CD4-positive, alpha-beta T cell (primary cell): ENCODE measurements around the gene UGP2. TPM values are rescaled to one million over a fixed set of nuclear protein-coding genes. Genes with fewer than 3 reads are reported as not detected.

Experiments used
- ATAC-seq: fragments of 200-7000 bp; cut with Tn5 transposase; one replicate; pipeline ENCODE4 v1.10.0; 2022; ENCODE audit warnings: mild to moderate bottlenecking; ENCODE audit not compliant: poor library complexity
- CTCF ChIA-PET: fragments of 350-600 bp; sonication (Branson Sonifier 250); formaldehyde crosslinking; loops from one replicate; lab custom pipeline; 2021; ENCODE audit warnings: antibody characterized with exemption, inconsistent platforms; lab: Charles Lee
- POLR2A ChIA-PET: fragments of 350-600 bp; sonication (Branson Sonifier 250); formaldehyde crosslinking; loops from one replicate; lab custom pipeline; 2021; ENCODE audit warnings: antibody characterized with exemption, inconsistent platforms; lab: Charles Lee
- DNase-seq, 14 experiments: peaks; one replicate each; pipeline ENCODE4 v3.0.0-alpha.2; 2013 to 2020; ENCODE audit warnings: mixed read lengths in 2 of 14
- H3K27ac ChIP-seq, 2 donors: one replicate each; pipeline versions ENCODE4 v1.5.1 to v1.7.0; 2013; ENCODE audit warnings: low read length in 2 of 2, low read depth in 1 of 2, mild to moderate bottlenecking in 1 of 2
- H3K27me3 ChIP-seq, 2 experiments: 1 replicate in 1 of 2; 2 replicates in 1 of 2; pipeline versions ENCODE4 v1.6.1 to v1.7.0; 2013; ENCODE audit warnings: low read length in 2 of 2, control low read depth in 1 of 2, mild to moderate bottlenecking in 1 of 2, moderate library complexity in 1 of 2; ENCODE audit not compliant: insufficient read depth in 2 of 2, control insufficient read depth in 1 of 2
- H3K36me3 ChIP-seq: one replicate; pipeline ENCODE4 v1.6.1; 2013; ENCODE audit warnings: low read length, control low read depth; ENCODE audit not compliant: insufficient read depth
- H3K4me1 ChIP-seq: one replicate; pipeline ENCODE4 v1.6.1; 2013; ENCODE audit warnings: low read length, control low read depth; ENCODE audit not compliant: insufficient read depth
- H3K4me3 ChIP-seq: one replicate; pipeline ENCODE4 v1.5.1; 2013; ENCODE audit warnings: mild to moderate bottlenecking, low read length, moderate library complexity
- H3K9me3 ChIP-seq, 2 experiments: 1 replicate in 1 of 2; 2 replicates in 1 of 2; pipeline versions ENCODE4 v1.6.1 to v1.7.0; 2013; ENCODE audit warnings: low read length in 2 of 2, mild to moderate bottlenecking in 2 of 2, control low read depth in 1 of 2, moderate library complexity in 1 of 2; ENCODE audit not compliant: control insufficient read depth in 1 of 2, insufficient read depth in 1 of 2
- H3K27ac Mint-ChIP-seq: one replicate; pipeline ENCODE4 v1.8.0; 2020; ENCODE audit warnings: mixed read lengths
- H3K27me3 Mint-ChIP-seq: one replicate; pipeline ENCODE4 v1.8.0; 2021; ENCODE audit warnings: mixed read lengths
- H3K36me3 Mint-ChIP-seq: one replicate; pipeline ENCODE4 v1.8.0; 2021; ENCODE audit warnings: low read depth, mixed read lengths
- H3K4me1 Mint-ChIP-seq: one replicate; pipeline ENCODE4 v1.8.0; 2021; ENCODE audit warnings: low read depth, mixed read lengths
- H3K4me3 Mint-ChIP-seq: one replicate; pipeline ENCODE4 v1.8.0; 2020; ENCODE audit warnings: mild to moderate bottlenecking, mixed read lengths
- H3K9me3 Mint-ChIP-seq: one replicate; pipeline ENCODE4 v1.8.0; 2020; ENCODE audit warnings: mixed read lengths
- CTCF ChIP-seq: fragments of 200-600 bp; IDR thresholded peaks from one replicate; pipeline ENCODE4 v1.8.0; 2022; ENCODE audit warnings: antibody characterized with exemption, mild to moderate bottlenecking
- intact Hi-C, 2 experiments: fragments of 100-400 bp; cut with DNase I in 1 of 2; cut with micrococcal nuclease in 1 of 2; formaldehyde crosslinking; loops; one replicate each; pipeline versions ENCODE4 v1.15.1 to v1.9.0; 2023 to 2025; cut with DNase I, micrococcal nuclease
- total RNA-seq, 174 experiments: library from RNA in 2 of 174; stranded (reverse) in 2 of 174; gene quantifications; one replicate each; pipeline ENCODE4 v1.2.3 and lab custom pipeline; 2021 to 2026

Gene UGP2
- total RNA-seq, 2 experiments from 2014 or later: 47.1 to 53.2 TPM

GRCh38 chr2:63861220-63861822 lies 19.6 kb downstream of the UGP2 start:
- Histone ChIP-seq H3K4me1 (peaks cover 11% of the 10 kb centered on the region), H3K9me3 (no peaks in the 10 kb centered on the region), H3K27ac (no peak overlapping the region), H3K27me3 (no peaks in the 10 kb centered on the region), H3K36me3 (peaks cover 57% of the 10 kb centered on the region), H3K4me3 (no peak overlapping the region)
- H3K4me3 Mint-ChIP-seq: peak overlapping the region; percentile 17
- intact Hi-C loops: loop anchor here (1.0 to 5.0 kb wide), 4 partner anchors 64 to 1404 kb away; no protein-coding TSS in a partner anchor
- POLR2A ChIA-PET: interaction anchor here (0.7 to 7.8 kb wide), 5 partner anchors 8 to 273 kb away, joined by 3 to 93 read pairs (median 5); partner anchors contain the start of genes MDH1, UGP2 and WDPCP
- H3K4me1 Mint-ChIP-seq: peaks cover 39% of the 10 kb centered on the region
- H3K9me3 Mint-ChIP-seq: no peaks in the 10 kb centered on the region
- peak; percentile 70 for TF ChIP-seq CTCF
- DNase-seq (peak; percentile 43 to 86 (median 56)), ATAC-seq (peak; percentile 68)
- CTCF ChIA-PET: interaction anchor here (0.6 to 3.3 kb wide), 33 partner anchors 9 to 467 kb away, joined by 3 to 39 read pairs (median 4); partner anchors contain the start of genes UGP2 and WDPCP
- H3K27me3 Mint-ChIP-seq: no peaks in the 10 kb centered on the region
- H3K27ac Mint-ChIP-seq: peak overlapping the region; percentile 24
- H3K36me3 Mint-ChIP-seq: peaks cover 83% of the 10 kb centered on the region

GRCh38 chr2:63862806-63863205 lies 21.1 kb downstream of the UGP2 start:
- no peak overlapping the region for H3K4me3 Mint-ChIP-seq
- Histone ChIP-seq H3K4me1 (peaks cover 3% of the 10 kb centered on the region), H3K4me3 (no peak overlapping the region), H3K36me3 (peaks cover 52% of the 10 kb centered on the region), H3K27me3 (no peaks in the 10 kb centered on the region), H3K9me3 (no peaks in the 10 kb centered on the region), H3K27ac (no peak overlapping the region)
- ATAC-seq (no peak), DNase-seq (no peak)
- peaks cover 38% of the 10 kb centered on the region for H3K4me1 Mint-ChIP-seq
- no peaks in the 10 kb centered on the region for H3K27me3 Mint-ChIP-seq
- no peak for TF ChIP-seq CTCF
- peaks cover 75% of the 10 kb centered on the region for H3K36me3 Mint-ChIP-seq
- POLR2A ChIA-PET: no interaction called here
- CTCF ChIA-PET: interaction anchor here (3.3 kb wide), 1 partner anchor 22 kb away, joined by 39 read pairs; the partner anchor contains the start of gene UGP2
- no peak overlapping the region for H3K27ac Mint-ChIP-seq
- no peaks in the 10 kb centered on the region for H3K9me3 Mint-ChIP-seq
- intact Hi-C loops: loop anchor here in 1 of 2 experiments (5.0 kb wide), 2 partner anchors 66 to 1406 kb away; no protein-coding TSS in a partner anchor

- Histone ChIP-seq H3K36me3 (peaks cover 46% of the 10 kb centered on the region), H3K9me3 (no peaks in the 10 kb centered on the region), H3K4me3 (no peak overlapping the region), H3K27ac (no peak overlapping the region), H3K4me1 (peaks cover 3% of the 10 kb centered on the region), H3K27me3 (no peaks in the 10 kb centered on the region)
- no peak for TF ChIP-seq CTCF
- ChIA-PET CTCF (no interaction called here), POLR2A (interaction anchor here (0.7 kb wide), 1 partner anchor 602 kb away, joined by 3 read pairs; no protein-coding TSS in a partner anchor)
- Mint-ChIP-seq H3K9me3 (no peaks in the 10 kb centered on the region), H3K4me1 (peaks cover 33% of the 10 kb centered on the region), H3K27ac (no peak overlapping the region), H3K4me3 (no peak overlapping the region), H3K36me3 (peaks cover 73% of the 10 kb centered on the region), H3K27me3 (no peaks in the 10 kb centered on the region)
- intact Hi-C loops: loop anchor here in 1 of 2 experiments (5.0 kb wide), 2 partner anchors 66 to 1406 kb away; no protein-coding TSS in a partner anchor
- no peak for ATAC-seq
- DNase-seq: no peak
Measured at GRCh38 chr2:63863707-63864106, 22.0 kb downstream of the UGP2 start.
